Body of pancreas (tissue), 4 donors: ENCODE results near the gene CCND2. TPM values are rescaled to one million over a fixed set of nuclear protein-coding genes. Genes with fewer than 3 reads are reported as not detected.
A peak's percentile ranks its signal among the peaks of the same experiment; 100 is the strongest.

Source experiments
- ATAC-seq: fragments of 150-250 bp; one replicate; pipeline ENCODE4 v1.9.1; 2016
- DNase-seq, 4 donors: peaks; one replicate each; pipeline ENCODE4 v3.0.0-alpha.2; 2019
- H3K27ac ChIP-seq, 4 donors: fragments of 200-600 bp; sonication (generic); 1 replicate in 3 of 4; 2 replicates in 1 of 4; pipeline versions ENCODE4 v1.5.1 to v1.6.1; 2016 to 2019; ENCODE audit warnings: mild to moderate bottlenecking in 1 of 4, mixed read lengths in 1 of 4, moderate library complexity in 1 of 4
- H3K27me3 ChIP-seq, 2 donors: fragments of 200-600 bp; sonication (generic); one replicate each; pipeline ENCODE4 v1.6.0; 2016; ENCODE audit warnings: mild to moderate bottlenecking in 1 of 2
- H3K36me3 ChIP-seq, 2 donors: fragments of 200-600 bp; sonication (generic); replicated peaks in 1 of 2; 2 replicates each; pipeline ENCODE4 v1.5.1; 2016; ENCODE audit warnings: low read depth in 2 of 2; ENCODE audit not compliant: insufficient read depth in 1 of 2
- H3K4me1 ChIP-seq: fragments of 200-600 bp; sonication (generic); one replicate; pipeline ENCODE4 v1.6.0; 2016
- H3K4me3 ChIP-seq, 2 donors: fragments of 200-600 bp; sonication (generic); 1 replicate in 1 of 2; 2 replicates in 1 of 2; pipeline ENCODE4 v1.5.1; 2016 to 2019
- H3K9me3 ChIP-seq, 3 donors: fragments of 200-600 bp; sonication (generic); 1 replicate in 2 of 3; 2 replicates in 1 of 3; pipeline ENCODE4 v1.5.1; 2016
- CTCF ChIP-seq, 7 experiments: fragments of 450-650 bp in 4 of 7; fragments of 200-600 bp in 3 of 7; sonication (generic) in 3 of 7; IDR thresholded peaks; one replicate each; pipeline ENCODE4 v1.5.1; 2016 to 2019; ENCODE audit warnings: antibody characterized with exemption in 7 of 7
- POLR2A ChIP-seq, 3 donors: fragments of 450-650 bp; IDR thresholded peaks; one replicate each; pipeline ENCODE4 v1.6.1; 2016; ENCODE audit warnings: antibody characterized with exemption in 3 of 3, mild to moderate bottlenecking in 2 of 3
- WGBS, 2 donors: methylation state at CpG; one replicate each; pipeline ENCODE4 v1.1.5; 2017; 5-methylcytosine and 5-hydroxymethylcytosine counted together
- intact Hi-C: fragments of 100-400 bp; cut with DNase I; formaldehyde crosslinking; loops from one replicate; pipeline ENCODE4 v1.15.1; 2023
- total RNA-seq, 2 donors: library from RNA; depleted of rRNA; stranded (reverse); fragments of >200 nt; gene quantifications; one replicate each; pipeline ENCODE4 v1.1.0, GENCODE V29; 2016

CCND2 gene
- total RNA-seq, 2 donors from 2014 or later: 32.2 to 88.7 TPM

GRCh38 chr12:4268329-4269181 lies 5.0 kb upstream of the CCND2 start:
- ATAC-seq (no peak), DNase-seq (no peak)
- Histone ChIP-seq H3K27me3 (peaks cover 0 to 14% of the 10 kb centered on the region in 2 donors), H3K4me1 (peaks cover 41% of the 10 kb centered on the region), H3K27ac (peak overlapping the region in 2 of 4 donors; percentile 54 to 80), H3K36me3 (no peaks in the 10 kb centered on the region), H3K4me3 (no peak overlapping the region), H3K9me3 (no peaks in the 10 kb centered on the region)
- 8 to 12% methylated on average over 26 of the region's 26 CpGs for WGBS, 2 donors
- intact Hi-C loops: no loop called here
- TF ChIP-seq POLR2A (IDR thresholded peaks at IDR 0.05) (no peak), CTCF (IDR thresholded peaks at IDR 0.05) (no peak)

- Histone ChIP-seq H3K4me3 (peak overlapping the region in 1 of 2 donors; percentile 23), H3K9me3 (no peaks in the 10 kb centered on the region), H3K27ac (peak overlapping the region in 2 of 4 donors; percentile 54 to 80), H3K4me1 (peaks cover 50% of the 10 kb centered on the region), H3K36me3 (no peaks in the 10 kb centered on the region), H3K27me3 (peaks cover 0 to 14% of the 10 kb centered on the region in 2 donors)
- whole genome bisulfite sequencing, 2 donors: 2% methylated on average over 25 to 68 of the region's 73 CpGs
- intact Hi-C loops: no loop called here
- ATAC-seq (peak; percentile 42), DNase-seq (peak; percentile 65 to 80 (median 72))
- TF ChIP-seq CTCF (IDR thresholded peaks at IDR 0.05): peak in 2 of 7 experiments; percentile 6 to 7
- TF ChIP-seq POLR2A (IDR thresholded peaks at IDR 0.05): peak in 1 of 3 donors; percentile 38
Measured at GRCh38 chr12:4269279-4269991, 4.1 kb upstream of the CCND2 start.

DNA sequence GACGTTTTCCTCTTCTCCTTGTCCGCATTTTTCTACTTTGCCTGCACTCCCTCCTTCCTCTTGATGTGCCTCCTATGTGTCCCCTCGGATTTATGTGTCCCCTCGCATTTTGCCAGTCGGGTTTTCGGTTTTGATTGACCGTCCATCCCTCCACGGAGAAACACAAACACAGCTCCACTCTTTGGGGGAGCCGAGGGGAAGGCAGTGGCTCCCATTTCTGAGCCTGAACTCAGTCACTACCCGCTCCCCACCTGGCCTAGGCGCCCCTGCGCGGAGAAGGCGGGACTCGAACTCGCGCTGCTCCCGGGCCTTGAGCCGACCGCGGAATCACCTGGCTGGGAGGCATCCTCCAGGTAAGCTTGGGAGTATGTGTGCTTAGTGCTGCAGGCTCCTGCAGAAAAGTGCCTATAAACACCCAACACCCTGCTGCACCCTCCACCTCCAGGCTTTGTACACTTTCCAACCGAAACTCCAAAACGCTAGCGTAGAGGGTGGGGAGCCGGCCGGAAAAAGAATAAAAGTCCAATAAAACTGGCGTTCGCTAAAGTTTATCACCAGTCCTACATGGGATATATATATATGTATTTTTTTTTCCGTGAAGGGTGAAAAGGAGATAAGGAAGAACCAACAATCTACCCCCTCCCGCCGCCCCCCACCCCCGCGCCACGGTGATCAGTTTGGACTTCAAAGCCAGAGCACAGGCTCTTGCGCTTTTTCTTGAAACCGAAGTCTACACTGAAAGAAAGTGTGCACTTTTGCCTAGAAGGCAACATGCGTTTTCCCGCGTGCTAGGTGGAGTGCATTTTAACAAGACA lies 3.3 kb upstream of the CCND2 start:
- intact Hi-C loops: loop anchor here (10.0 kb wide), 1 partner anchor 225 kb away; no protein-coding TSS in a partner anchor
- peaks cover 50% of the 10 kb centered on the region for H3K4me1 ChIP-seq
- no peaks in the 10 kb centered on the region for H3K36me3 ChIP-seq
- H3K9me3 ChIP-seq: no peaks in the 10 kb centered on the region
- peak overlapping the region in 2 of 4 donors; percentile 54 to 80 for H3K27ac ChIP-seq
- 6 to 7% methylated on average over 26 to 39 of the region's 39 CpGs for WGBS, 2 donors
- peaks cover 0 to 14% of the 10 kb centered on the region in 2 donors for H3K27me3 ChIP-seq
- no peak for DNase-seq
- TF ChIP-seq POLR2A (IDR thresholded peaks at IDR 0.05): no peak
- TF ChIP-seq CTCF (IDR thresholded peaks at IDR 0.05): no peak
- peak overlapping the region in 1 of 2 donors; percentile 8 for H3K4me3 ChIP-seq
- no peak for ATAC-seq

- WGBS, 2 donors: 1% methylated on average over 37 to 47 of the region's 52 CpGs
- Histone ChIP-seq H3K36me3 (peaks cover 0 to under 1% of the 10 kb centered on the region in 2 donors), H3K9me3 (no peaks in the 10 kb centered on the region), H3K4me1 (peaks cover 56% of the 10 kb centered on the region), H3K27ac (peak overlapping the region in 3 of 4 donors; percentile 1 to 80 (median 47)), H3K27me3 (peaks cover 0 to 14% of the 10 kb centered on the region in 2 donors), H3K4me3 (peak overlapping the region in 1 of 2 donors; percentile 26)
- TF ChIP-seq CTCF (IDR thresholded peaks at IDR 0.05) (no peak), POLR2A (IDR thresholded peaks at IDR 0.05) (peak in 1 of 3 donors; percentile 14)
- ATAC-seq (no peak), DNase-seq (peak; percentile 37 to 51 (median 44))
- intact Hi-C loops: loop anchor here (10.0 kb wide), 1 partner anchor 226 kb away; no protein-coding TSS in a partner anchor
Measured at GRCh38 chr12:4270831-4271716, 2.5 kb upstream of the CCND2 start.
